ENCODE results near the gene BSN.

DNA sequence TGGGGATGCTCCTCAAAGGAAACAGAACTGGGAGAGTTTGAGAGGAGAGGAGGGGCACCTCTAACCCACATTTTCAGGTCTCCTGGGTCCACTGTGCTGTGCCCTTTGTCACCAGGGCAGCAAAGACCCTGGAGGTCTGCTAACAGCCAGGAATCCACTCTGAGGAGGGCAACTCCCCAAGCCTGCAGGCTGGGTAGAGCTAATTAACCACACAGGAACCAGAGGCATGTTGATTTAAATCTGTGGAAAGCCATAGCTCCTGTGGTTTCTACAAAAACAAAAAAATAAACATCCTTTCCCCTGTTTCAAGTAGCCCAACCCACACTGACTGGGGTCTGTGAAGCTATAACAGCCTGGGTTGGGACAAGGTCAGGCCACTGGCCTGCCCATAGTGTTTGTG is 2.2 kb upstream of the BSN start:
- TF ChIP-seq POLR2A (IDR thresholded peaks at IDR 0.05) = no peak
- TF ChIP-seq, protein P1, sequence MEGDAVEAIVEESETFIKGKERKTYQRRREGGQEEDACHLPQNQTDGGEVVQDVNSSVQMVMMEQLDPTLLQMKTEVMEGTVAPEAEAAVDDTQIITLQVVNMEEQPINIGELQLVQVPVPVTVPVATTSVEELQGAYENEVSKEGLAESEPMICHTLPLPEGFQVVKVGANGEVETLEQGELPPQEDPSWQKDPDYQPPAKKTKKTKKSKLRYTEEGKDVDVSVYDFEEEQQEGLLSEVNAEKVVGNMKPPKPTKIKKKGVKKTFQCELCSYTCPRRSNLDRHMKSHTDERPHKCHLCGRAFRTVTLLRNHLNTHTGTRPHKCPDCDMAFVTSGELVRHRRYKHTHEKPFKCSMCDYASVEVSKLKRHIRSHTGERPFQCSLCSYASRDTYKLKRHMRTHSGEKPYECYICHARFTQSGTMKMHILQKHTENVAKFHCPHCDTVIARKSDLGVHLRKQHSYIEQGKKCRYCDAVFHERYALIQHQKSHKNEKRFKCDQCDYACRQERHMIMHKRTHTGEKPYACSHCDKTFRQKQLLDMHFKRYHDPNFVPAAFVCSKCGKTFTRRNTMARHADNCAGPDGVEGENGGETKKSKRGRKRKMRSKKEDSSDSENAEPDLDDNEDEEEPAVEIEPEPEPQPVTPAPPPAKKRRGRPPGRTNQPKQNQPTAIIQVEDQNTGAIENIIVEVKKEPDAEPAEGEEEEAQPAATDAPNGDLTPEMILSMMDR (IDR thresholded peaks at IDR 0.05) = no peak

Measured in right lobe of liver (tissue), 4 donors.